ENCODE data around the gene PANK2.

- TF ChIP-seq, protein P1, sequence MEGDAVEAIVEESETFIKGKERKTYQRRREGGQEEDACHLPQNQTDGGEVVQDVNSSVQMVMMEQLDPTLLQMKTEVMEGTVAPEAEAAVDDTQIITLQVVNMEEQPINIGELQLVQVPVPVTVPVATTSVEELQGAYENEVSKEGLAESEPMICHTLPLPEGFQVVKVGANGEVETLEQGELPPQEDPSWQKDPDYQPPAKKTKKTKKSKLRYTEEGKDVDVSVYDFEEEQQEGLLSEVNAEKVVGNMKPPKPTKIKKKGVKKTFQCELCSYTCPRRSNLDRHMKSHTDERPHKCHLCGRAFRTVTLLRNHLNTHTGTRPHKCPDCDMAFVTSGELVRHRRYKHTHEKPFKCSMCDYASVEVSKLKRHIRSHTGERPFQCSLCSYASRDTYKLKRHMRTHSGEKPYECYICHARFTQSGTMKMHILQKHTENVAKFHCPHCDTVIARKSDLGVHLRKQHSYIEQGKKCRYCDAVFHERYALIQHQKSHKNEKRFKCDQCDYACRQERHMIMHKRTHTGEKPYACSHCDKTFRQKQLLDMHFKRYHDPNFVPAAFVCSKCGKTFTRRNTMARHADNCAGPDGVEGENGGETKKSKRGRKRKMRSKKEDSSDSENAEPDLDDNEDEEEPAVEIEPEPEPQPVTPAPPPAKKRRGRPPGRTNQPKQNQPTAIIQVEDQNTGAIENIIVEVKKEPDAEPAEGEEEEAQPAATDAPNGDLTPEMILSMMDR (IDR thresholded peaks at IDR 0.05) = no peak
- no peak for TF ChIP-seq ZFX (IDR thresholded peaks at IDR 0.05; ENCODE audit: borderline replicate concordance)
Measured at GRCh38 chr20:3865152-3865886, 23.9 kb upstream of the PANK2 start.

All from 22Rv1 (cell line).